Esophagus muscularis mucosa (tissue), 3 donors: ENCODE measurements around the gene ADAMTS9.

Experiments used
- CTCF ChIP-seq, 3 experiments: fragments of 200-600 bp in 2 of 3; fragments of 450-650 bp in 1 of 3; sonication (generic) in 2 of 3; IDR thresholded peaks; one replicate each; pipeline ENCODE4 v1.5.1; 2017 to 2019; ENCODE audit warnings: antibody characterized with exemption in 3 of 3, mild to moderate bottlenecking in 2 of 3, moderate library complexity in 1 of 3
- EP300 ChIP-seq: sonication (generic); formaldehyde crosslinking; IDR thresholded peaks from one replicate; pipeline ENCODE4 v1.6.1; 2017; ENCODE audit warnings: antibody characterized with exemption

GRCh38 chr3:64575211-64575844 is 112.5 kb downstream of the ADAMTS9 start:
- peak; percentile 30 to 57 (median 41) for TF ChIP-seq CTCF (IDR thresholded peaks at IDR 0.05)
- no peak for TF ChIP-seq EP300
